ENCODE data around the gene PXYLP1.

GRCh38 chr3:141223673-141224166 is 7.9 kb upstream of the PXYLP1 start:
- no peak for TF ChIP-seq CTCF (IDR thresholded peaks at IDR 0.05; ENCODE audit: borderline replicate concordance, extremely low read depth, low read length, poor library complexity, severe bottlenecking)
- no peak for TF ChIP-seq EZH2 (IDR thresholded peaks at IDR 0.05; ENCODE audit: borderline replicate concordance, low read depth, low read length, severe bottlenecking)

Measured in DND-41 (cell line).